SK-N-MC (cell line): Measurements from ENCODE around the gene RNF126.

Source experiments
- DNase-seq: peaks from one replicate; pipeline ENCODE4 v3.0.0-alpha.2; 2011; ENCODE audit warnings: low read depth, low spot score
- H3K27ac ChIP-seq: fragments of 200-600 bp; sonication (generic); 2 replicates; pipeline ENCODE4 v1.5.1; 2016; ENCODE audit warnings: mixed run types
- H3K36me3 ChIP-seq: fragments of 200-600 bp; sonication (generic); 2 replicates; pipeline ENCODE4 v1.6.1; 2017; ENCODE audit warnings: antibody characterized with exemption, low read length, mixed read lengths; ENCODE audit not compliant: insufficient read depth
- H3K4me3 ChIP-seq: fragments of 200-600 bp; sonication (generic); 2 replicates; pipeline ENCODE4 v1.5.1; 2016
- H3K9ac ChIP-seq: fragments of 200-600 bp; sonication (generic); 2 replicates; pipeline ENCODE4 v1.8.0; 2017; ENCODE audit warnings: mixed run types, mixed read lengths; ENCODE audit not compliant: insufficient read length
- H3K9me3 ChIP-seq: fragments of 200-600 bp; sonication (generic); 2 replicates; pipeline ENCODE4 v1.6.1; 2017; ENCODE audit warnings: low read depth, mild to moderate bottlenecking, antibody characterized with exemption, low read length, moderate library complexity, mixed read lengths
- EZH2 ChIP-seq: fragments of 200-600 bp; sonication (generic); IDR thresholded peaks from one replicate; pipeline ENCODE4 v1.6.1; 2017; ENCODE audit warnings: antibody characterized with exemption
- FOXP2 ChIP-seq: optimal IDR thresholded peaks from 2 replicates; pipeline ENCODE3; 2011; ENCODE audit warnings: mild to moderate bottlenecking, moderate library complexity; ENCODE audit not compliant: insufficient read depth; ENCODE audit errors: extremely low read length, control extremely low read depth
- POLR2AphosphoS5 ChIP-seq: IDR thresholded peaks from 2 replicates; pipeline ENCODE4 v1.6.1; 2012; ENCODE audit warnings: mild to moderate bottlenecking, low read depth, low read length, borderline replicate concordance

Gene RNF126

DNA sequence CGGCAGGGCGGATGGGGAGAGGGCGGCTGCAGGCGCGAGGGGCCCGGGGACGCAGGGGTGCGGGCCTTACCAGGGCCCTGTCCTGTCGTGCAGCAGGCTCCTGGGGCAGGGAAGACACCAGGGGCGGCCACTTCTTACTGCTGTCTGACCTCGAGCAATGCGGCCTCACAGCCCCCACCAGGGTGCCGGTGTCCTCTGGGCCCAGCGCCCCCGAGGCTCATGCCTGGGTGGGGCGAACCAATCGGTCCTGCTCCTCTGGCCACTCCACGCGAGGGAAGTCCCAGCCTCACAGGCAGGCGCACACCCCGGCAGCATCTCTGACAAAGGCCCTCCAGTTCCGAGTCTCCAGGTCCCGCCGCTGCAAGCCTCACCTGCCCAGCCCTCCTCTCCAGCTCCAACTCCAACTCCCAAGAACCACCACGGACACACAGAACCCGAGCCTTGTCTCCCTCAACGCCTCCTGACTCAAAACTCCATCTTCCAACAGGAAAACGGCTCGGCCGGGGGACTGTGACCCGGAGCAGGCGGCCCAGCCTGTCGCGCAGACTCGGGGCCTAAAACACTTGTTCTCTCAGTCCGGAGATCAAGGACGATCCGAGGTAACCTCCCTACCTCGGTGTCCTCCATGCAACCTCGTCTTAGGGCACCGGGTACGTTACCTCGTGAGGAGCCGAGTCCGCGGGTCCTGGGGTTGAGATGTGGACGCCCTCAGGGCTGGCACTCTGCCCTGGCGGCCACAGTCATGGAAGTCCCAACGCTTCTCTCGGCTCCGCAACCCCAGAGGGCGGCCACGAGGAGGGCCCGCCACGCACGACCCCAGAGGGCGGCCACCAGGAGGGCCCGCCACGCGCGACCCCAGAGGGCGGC lies 16.9 kb downstream of the RNF126 start:
- Histone ChIP-seq H3K27ac (peak overlapping the region; percentile 80), H3K9me3 (no peaks in the 10 kb centered on the region), H3K9ac (no peak overlapping the region), H3K4me3 (no peak overlapping the region), H3K36me3 (peaks cover 20% of the 10 kb centered on the region; the same call in 1 of the 2 replicates)
- DNase-seq, result no peak
- TF ChIP-seq EZH2, result no peak
- TF ChIP-seq POLR2AphosphoS5, result no peak
- TF ChIP-seq FOXP2, result no peak

GRCh38 chr19:644789-645188 lies 18.2 kb downstream of the RNF126 start:
- Histone ChIP-seq H3K36me3 (peaks cover 19% of the 10 kb centered on the region; the same call in 1 of the 2 replicates), H3K27ac (no peak overlapping the region), H3K9me3 (no peaks in the 10 kb centered on the region), H3K4me3 (no peak overlapping the region), H3K9ac (no peak overlapping the region)
- TF ChIP-seq EZH2, result no peak
- TF ChIP-seq POLR2AphosphoS5, result no peak
- TF ChIP-seq FOXP2, result no peak
- DNase-seq, result no peak

DNA sequence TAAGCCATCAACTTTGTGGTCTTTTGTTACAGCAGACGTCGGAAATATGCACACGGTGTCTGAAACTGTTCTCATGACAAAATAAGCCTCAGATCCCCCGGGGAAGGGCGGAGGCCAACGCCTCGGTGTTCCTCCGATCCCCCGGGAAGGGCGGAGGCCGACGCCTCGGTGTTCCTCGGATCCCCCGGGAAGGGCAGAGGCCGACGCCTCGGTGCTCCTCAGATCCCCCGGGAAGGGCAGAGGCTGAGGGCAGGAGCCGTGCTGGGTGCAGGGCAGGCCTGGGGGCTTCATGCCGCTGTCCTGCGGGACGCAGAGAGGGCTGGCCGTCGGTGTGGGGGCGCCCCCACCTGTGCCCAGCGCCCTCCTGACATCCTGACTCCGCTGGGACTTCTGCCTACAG lies 18.7 kb downstream of the RNF126 start:
- no peak for TF ChIP-seq POLR2AphosphoS5
- no peak for TF ChIP-seq FOXP2
- no peak for TF ChIP-seq EZH2
- no peak for DNase-seq
- Histone ChIP-seq H3K36me3 (peaks cover 16% of the 10 kb centered on the region; the same call in 1 of the 2 replicates), H3K9ac (no peak overlapping the region), H3K4me3 (no peak overlapping the region), H3K9me3 (no peaks in the 10 kb centered on the region), H3K27ac (peak overlapping the region; percentile 54; the same call in 1 of the 2 replicates)

DNA sequence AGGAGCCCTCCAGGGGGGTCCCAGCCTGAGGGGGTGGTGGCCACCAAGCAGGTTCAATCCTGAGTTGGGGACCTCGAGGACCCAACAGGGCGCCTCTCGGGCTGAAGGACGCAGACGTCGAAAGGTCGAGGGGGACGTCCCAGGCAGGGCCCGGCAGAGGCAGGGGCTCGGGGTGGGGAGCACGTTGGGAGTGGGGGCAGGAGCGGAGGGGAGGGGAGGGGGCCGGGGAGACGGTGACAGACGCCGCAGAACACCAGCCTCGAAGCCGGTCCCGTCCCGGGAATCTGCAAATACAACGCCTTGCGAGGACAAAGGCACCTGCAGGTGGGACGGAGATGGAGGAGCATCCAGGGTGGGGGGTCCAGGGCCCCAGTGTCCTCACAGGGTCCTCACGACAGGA lies 19.3 kb downstream of the RNF126 start:
- TF ChIP-seq EZH2, result no peak
- no peak for TF ChIP-seq FOXP2
- TF ChIP-seq POLR2AphosphoS5, result no peak
- no peak overlapping the region for H3K27ac ChIP-seq
- no peak overlapping the region for H3K9ac ChIP-seq
- H3K4me3 ChIP-seq, result no peak overlapping the region
- no peak for DNase-seq
- H3K36me3 ChIP-seq, result peaks cover 13% of the 10 kb centered on the region; the same call in 1 of the 2 replicates
- H3K9me3 ChIP-seq, result no peaks in the 10 kb centered on the region

DNA sequence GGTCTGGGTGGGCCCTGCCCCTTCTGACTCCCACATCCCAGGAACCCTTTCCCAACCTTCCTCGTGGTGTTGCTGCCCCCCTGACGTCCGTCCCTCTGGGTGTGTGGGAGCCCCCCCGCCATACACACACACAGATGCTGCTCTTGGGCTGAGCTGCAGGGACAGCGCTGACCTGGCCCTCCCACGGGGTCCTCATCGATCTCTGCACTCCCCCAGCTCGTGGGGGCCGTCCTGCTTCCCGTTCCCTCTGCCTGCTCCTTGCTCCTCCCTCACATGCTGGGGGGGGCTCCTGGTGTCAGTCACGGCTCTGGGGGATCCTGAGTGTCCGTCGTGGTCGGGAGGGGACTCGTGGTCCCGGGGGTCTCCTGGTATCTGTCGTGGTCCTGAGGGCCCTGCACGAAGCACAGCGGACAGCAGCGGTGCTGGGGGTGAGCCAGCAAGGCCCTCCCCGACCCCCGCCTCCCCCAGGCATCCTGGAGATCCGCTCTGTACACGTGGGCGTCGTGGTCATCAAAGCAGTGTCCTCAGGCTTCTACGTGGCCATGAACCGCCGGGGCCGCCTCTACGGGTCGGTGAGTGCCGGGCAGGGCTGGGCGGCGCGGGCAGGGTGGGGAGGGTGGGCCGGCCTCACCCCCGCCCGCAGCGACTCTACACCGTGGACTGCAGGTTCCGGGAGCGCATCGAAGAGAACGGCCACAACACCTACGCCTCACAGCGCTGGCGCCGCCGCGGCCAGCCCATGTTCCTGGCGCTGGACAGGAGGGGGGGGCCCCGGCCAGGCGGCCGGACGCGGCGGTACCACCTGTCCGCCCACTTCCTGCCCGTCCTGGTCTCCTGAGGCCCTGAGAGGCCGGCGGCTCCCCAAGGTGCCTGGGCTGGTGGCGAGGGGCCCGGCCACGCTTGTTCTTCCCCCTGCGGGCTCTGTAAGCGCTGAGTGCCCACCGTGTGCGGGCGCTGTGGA lies 20.0 kb downstream of the RNF126 start:
- no peak for DNase-seq
- peaks cover 13% of the 10 kb centered on the region; the same call in 1 of the 2 replicates for H3K36me3 ChIP-seq
- H3K4me3 ChIP-seq, result no peak overlapping the region
- no peak for TF ChIP-seq EZH2
- H3K9me3 ChIP-seq, result no peaks in the 10 kb centered on the region
- H3K9ac ChIP-seq, result no peak overlapping the region
- no peak overlapping the region for H3K27ac ChIP-seq

DNA sequence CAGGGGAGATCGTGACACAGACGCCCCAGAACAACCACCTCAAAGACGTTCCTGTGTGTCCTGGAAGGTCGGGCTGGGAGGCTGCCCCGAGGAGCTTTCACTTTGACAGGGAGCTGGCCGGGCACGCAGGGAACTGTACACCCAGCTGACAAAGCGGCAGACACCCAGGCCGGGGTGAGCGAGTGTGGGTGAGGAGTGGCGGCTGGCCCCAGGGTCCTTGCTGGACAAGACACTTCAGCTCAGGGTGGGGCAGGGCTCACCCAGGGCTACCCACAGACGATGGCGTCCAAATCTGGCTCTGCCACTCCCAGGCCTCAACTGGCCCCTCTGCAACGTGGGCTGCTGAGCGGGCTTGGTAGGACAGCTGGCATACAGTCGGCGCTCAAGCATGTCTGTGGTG lies 21.3 kb downstream of the RNF126 start:
- peaks cover 5% of the 10 kb centered on the region; the same call in 1 of the 2 replicates for H3K36me3 ChIP-seq
- no peaks in the 10 kb centered on the region for H3K9me3 ChIP-seq
- H3K9ac ChIP-seq, result no peak overlapping the region
- no peak for DNase-seq
- TF ChIP-seq FOXP2 (no peak), EZH2 (no peak), POLR2AphosphoS5 (no peak)
- H3K27ac ChIP-seq, result no peak overlapping the region
- no peak overlapping the region for H3K4me3 ChIP-seq

GRCh38 chr19:640606-641189 lies 22.3 kb downstream of the RNF126 start:
- Histone ChIP-seq H3K36me3 (no peaks in the 10 kb centered on the region), H3K27ac (no peak overlapping the region), H3K9me3 (no peaks in the 10 kb centered on the region), H3K9ac (no peak overlapping the region), H3K4me3 (no peak overlapping the region)
- no peak for DNase-seq
- no peak for TF ChIP-seq POLR2AphosphoS5
- no peak for TF ChIP-seq EZH2
- TF ChIP-seq FOXP2, result no peak

DNA sequence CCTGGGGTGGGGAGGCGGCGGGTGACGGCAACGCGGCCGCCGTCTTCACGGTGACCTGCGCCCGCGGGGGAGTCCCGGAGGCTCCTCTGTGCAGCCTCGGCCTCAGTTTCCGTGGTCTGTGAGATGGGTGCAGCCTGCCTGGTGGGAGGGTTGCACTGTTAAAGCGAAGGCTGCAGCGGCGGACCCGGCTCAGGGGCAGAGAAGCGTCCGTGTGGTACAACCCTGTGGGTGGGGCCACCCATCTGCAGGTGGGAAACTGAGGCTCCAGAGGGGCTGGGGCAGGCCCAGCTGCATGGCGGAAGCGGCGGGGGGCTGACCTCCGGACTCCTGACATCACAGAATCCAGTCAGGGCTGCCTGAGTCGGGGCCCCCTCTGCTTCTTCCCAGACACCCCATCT lies 22.9 kb downstream of the RNF126 start:
- Histone ChIP-seq H3K4me3 (peak overlapping the region; percentile 69), H3K9me3 (no peaks in the 10 kb centered on the region), H3K27ac (no peak overlapping the region), H3K36me3 (no peaks in the 10 kb centered on the region), H3K9ac (no peak overlapping the region)
- no peak for TF ChIP-seq EZH2
- no peak for DNase-seq
